Gastrocnemius medialis (tissue), 4 donors: ENCODE results near the gene FSIP1. TPM values are rescaled to one million over a fixed set of nuclear protein-coding genes. Genes with fewer than 3 reads are reported as not detected.
"Not testable (repeated sequence)": the region's sequence is repeated elsewhere in the genome, so short reads cannot be mapped to it uniquely, and the experiment has no call there.

Experiments
- ATAC-seq, 2 donors: fragments of 150-250 bp; one replicate each; pipeline ENCODE4 v1.9.1; 2016
- DNase-seq, 2 donors: peaks; one replicate each; pipeline ENCODE4 v3.0.0-alpha.2; 2019
- H3K27ac ChIP-seq, 4 donors: fragments of 200-600 bp; sonication (generic); 1 replicate in 1 of 4; 2 replicates in 3 of 4; pipeline ENCODE4 v1.5.1; 2016 to 2018; ENCODE audit warnings: mild to moderate bottlenecking in 2 of 4, moderate library complexity in 1 of 4
- H3K27me3 ChIP-seq, 3 donors: fragments of 200-600 bp; sonication (generic) in 2 of 3; 1 replicate in 1 of 3; 2 replicates in 2 of 3; pipeline versions ENCODE4 v1.5.1 to v1.6.0; 2016 to 2019; ENCODE audit warnings: mild to moderate bottlenecking in 1 of 3, moderate library complexity in 1 of 3
- H3K36me3 ChIP-seq, 2 donors: fragments of 200-600 bp; sonication (generic) in 1 of 2; one replicate each; pipeline ENCODE4 v1.5.1; 2017 to 2018
- H3K4me1 ChIP-seq, 2 donors: fragments of 200-600 bp; sonication (generic) in 1 of 2; one replicate each; pipeline ENCODE4 v1.5.1; 2016 to 2017; ENCODE audit warnings: mild to moderate bottlenecking in 2 of 2
- H3K4me3 ChIP-seq, 4 donors: fragments of 200-600 bp; sonication (generic) in 3 of 4; 1 replicate in 1 of 4; 2 replicates in 3 of 4; pipeline ENCODE4 v1.5.1; 2016 to 2019; ENCODE audit warnings: mild to moderate bottlenecking in 2 of 4
- H3K9me3 ChIP-seq, 3 donors: fragments of 200-600 bp; sonication (generic) in 2 of 3; 1 replicate in 1 of 3; 2 replicates in 2 of 3; pipeline ENCODE4 v1.5.1; 2016 to 2019
- CTCF ChIP-seq, 5 experiments: fragments of 450-650 bp in 3 of 5; fragments of 200-600 bp in 2 of 5; sonication (generic) in 2 of 5; IDR thresholded peaks in 4 of 5; conservative IDR thresholded peaks in 1 of 5; 1 replicate in 4 of 5; 2 replicates in 1 of 5; pipeline ENCODE4 v1.5.1; 2016 to 2019; ENCODE audit warnings: antibody characterized with exemption in 5 of 5, mild to moderate bottlenecking in 3 of 5, moderate library complexity in 3 of 5
- POLR2A ChIP-seq, 2 donors: fragments of 450-650 bp; IDR thresholded peaks; one replicate each; pipeline ENCODE4 v1.6.1; 2017; ENCODE audit warnings: antibody characterized with exemption in 2 of 2, mild to moderate bottlenecking in 2 of 2, moderate library complexity in 2 of 2
- in situ Hi-C, 4 donors: fragments of 200-750 bp; cut with MboI; loops; one replicate each; pipeline versions ENCODE4 v1.15.0 to v1.8.0; 2017; ENCODE audit warnings: low sequenced_read_pairs in 4 of 4
- intact Hi-C: fragments of 100-400 bp; cut with DNase I; formaldehyde crosslinking; loops from one replicate; pipeline ENCODE4 v1.15.1; 2023; ENCODE audit warnings: low total_unique reads
- total RNA-seq, 4 donors: library from RNA; depleted of rRNA; stranded (reverse); fragments of >200 nt; gene quantifications; one replicate each; pipeline versions ENCODE4 v1.1.0 to v1.2.3, GENCODE V29; 2016

Gene FSIP1
- total RNA-seq, 4 donors from 2014 or later = 0.11 to 23.9 (median 1.0) TPM; not detected in 1

GRCh38 chr15:39823634-39824033, 41.0 kb upstream of the FSIP1 start:
- Histone ChIP-seq H3K4me1 (no peaks in the 10 kb centered on the region), H3K27ac (no peak overlapping the region), H3K27me3 (no peaks in the 10 kb centered on the region), H3K9me3 (no peaks in the 10 kb centered on the region), H3K4me3 (no peak overlapping the region), H3K36me3 (no peaks in the 10 kb centered on the region)
- in situ Hi-C loops (no loop called here), intact Hi-C loops (no loop called here)
- DNase-seq = no peak
- no peak for TF ChIP-seq CTCF (IDR thresholded peaks at IDR 0.05 in 4 of 5, conservative IDR thresholded peaks at IDR 0.05 in 1 of 5)
- TF ChIP-seq POLR2A (IDR thresholded peaks at IDR 0.05) = no peak
- ATAC-seq = no peak

GRCh38 chr15:39820050-39820602, 37.5 kb upstream of the FSIP1 start:
- H3K4me1 ChIP-seq = no peaks in the 10 kb centered on the region
- peak overlapping the region in 1 of 4 donors; percentile 11 for H3K27ac ChIP-seq
- intact Hi-C loops (no loop called here), in situ Hi-C loops (no loop called here)
- no peak for ATAC-seq
- no peak overlapping the region for H3K4me3 ChIP-seq
- no peak for TF ChIP-seq POLR2A (IDR thresholded peaks at IDR 0.05)
- TF ChIP-seq CTCF (IDR thresholded peaks at IDR 0.05 in 4 of 5, conservative IDR thresholded peaks at IDR 0.05 in 1 of 5) = no peak
- H3K36me3 ChIP-seq = no peaks in the 10 kb centered on the region
- no peak for DNase-seq
- H3K27me3 ChIP-seq = no peaks in the 10 kb centered on the region
- no peaks in the 10 kb centered on the region for H3K9me3 ChIP-seq

- H3K27me3 ChIP-seq = no peaks in the 10 kb centered on the region
- in situ Hi-C loops (no loop called here), intact Hi-C loops (no loop called here)
- H3K27ac ChIP-seq = no peak overlapping the region
- no peak for DNase-seq
- no peaks in the 10 kb centered on the region for H3K9me3 ChIP-seq
- H3K4me1 ChIP-seq = no peaks in the 10 kb centered on the region
- H3K36me3 ChIP-seq = no peaks in the 10 kb centered on the region
- TF ChIP-seq CTCF (IDR thresholded peaks at IDR 0.05 in 4 of 5, conservative IDR thresholded peaks at IDR 0.05 in 1 of 5) = no peak
- no peak for TF ChIP-seq POLR2A (IDR thresholded peaks at IDR 0.05)
- no peak overlapping the region for H3K4me3 ChIP-seq
- ATAC-seq = no peak
Observed at GRCh38 chr15:39819533-39819932, 36.9 kb upstream of the FSIP1 start.

- ATAC-seq = no peak
- Histone ChIP-seq H3K27ac (no peak overlapping the region), H3K4me1 (no peaks in the 10 kb centered on the region), H3K9me3 (no peaks in the 10 kb centered on the region), H3K27me3 (no peaks in the 10 kb centered on the region), H3K4me3 (no peak overlapping the region), H3K36me3 (no peaks in the 10 kb centered on the region)
- TF ChIP-seq CTCF (IDR thresholded peaks at IDR 0.05 in 4 of 5, conservative IDR thresholded peaks at IDR 0.05 in 1 of 5) (no peak), POLR2A (IDR thresholded peaks at IDR 0.05) (no peak)
- intact Hi-C loops (no loop called here), in situ Hi-C loops (no loop called here)
- DNase-seq = no peak
Observed at GRCh38 chr15:39817892-39818291, 35.3 kb upstream of the FSIP1 start.

GRCh38 chr15:39814489-39814888, 31.8 kb upstream of the FSIP1 start:
- H3K27ac ChIP-seq = no peak overlapping the region
- no peak overlapping the region for H3K4me3 ChIP-seq
- H3K36me3 ChIP-seq = no peaks in the 10 kb centered on the region
- H3K9me3 ChIP-seq = no peaks in the 10 kb centered on the region
- H3K4me1 ChIP-seq = no peaks in the 10 kb centered on the region
- intact Hi-C loops (no loop called here), in situ Hi-C loops (no loop called here)
- TF ChIP-seq POLR2A (IDR thresholded peaks at IDR 0.05) (no peak), CTCF (IDR thresholded peaks at IDR 0.05 in 4 of 5, conservative IDR thresholded peaks at IDR 0.05 in 1 of 5) (no peak)
- no peaks in the 10 kb centered on the region for H3K27me3 ChIP-seq
- no peak for ATAC-seq
- DNase-seq = no peak

GRCh38 chr15:39812651-39813050, 30.0 kb upstream of the FSIP1 start:
- H3K36me3 ChIP-seq, DNase-seq, ATAC-seq, in situ Hi-C loops, H3K27ac ChIP-seq, H3K4me1 ChIP-seq, H3K9me3 ChIP-seq, intact Hi-C loops, H3K4me3 ChIP-seq, H3K27me3 ChIP-seq: not testable (repeated sequence)
